Measurements from ENCODE around the gene CTNNA1. TPM values are rescaled to one million over a fixed set of nuclear protein-coding genes. Genes with fewer than 3 reads are reported as not detected.

CTNNA1 gene
- total and polyA plus RNA-seq, 4 donors: 115 to 480 (median 302) TPM

- WGBS, 2 donors: 95 to 99% methylated on average over 2 of the region's 2 CpGs
- TF ChIP-seq CTCF (IDR thresholded peaks at IDR 0.05; ENCODE audit: control extremely low read depth, extremely low read depth): no peak
- Histone ChIP-seq H3K4me3 (no peak overlapping the region), H3K36me3 (ENCODE audit: control insufficient read depth in 4 of 4, insufficient read depth in 4 of 4, low read length in 4 of 4) (no peaks in the 10 kb centered on the region), H3K27ac (ENCODE audit: low read depth in 1 of 2, low read length in 1 of 2) (no peak overlapping the region), H3K27me3 (ENCODE audit: control insufficient read depth in 3 of 3, insufficient read depth in 3 of 3, low read length in 2 of 3) (no peaks in the 10 kb centered on the region), H3K9ac (ENCODE audit: insufficient read depth in 1 of 2, low read length in 2 of 2) (no peak overlapping the region), H3K4me1 (ENCODE audit: control insufficient read depth in 5 of 5, insufficient read depth in 5 of 5, low read length in 5 of 5) (peaks cover 0 to 51% (median 33%) of the 10 kb centered on the region in 5 donors), H3K9me3 (ENCODE audit: control insufficient read depth in 4 of 4, insufficient read depth in 3 of 4, low read length in 3 of 4) (no peaks in the 10 kb centered on the region)
- ATAC-seq (ENCODE audit: insufficient read depth, low FRiP score) (no peak), DNase-seq (no peak)
Measured at GRCh38 chr5:138965626-138966025, 212.4 kb downstream of the CTNNA1 start.

- no peak for TF ChIP-seq CTCF (IDR thresholded peaks at IDR 0.05; ENCODE audit: control extremely low read depth, extremely low read depth)
- ATAC-seq (ENCODE audit: insufficient read depth, low FRiP score): no peak
- no peak for DNase-seq
- no peaks in the 10 kb centered on the region for H3K36me3 ChIP-seq (ENCODE audit: control insufficient read depth in 4 of 4, insufficient read depth in 4 of 4, low read length in 4 of 4)
- H3K9me3 ChIP-seq (ENCODE audit: control insufficient read depth in 4 of 4, insufficient read depth in 3 of 4, low read length in 3 of 4): no peaks in the 10 kb centered on the region
- H3K27me3 ChIP-seq (ENCODE audit: control insufficient read depth in 3 of 3, insufficient read depth in 3 of 3, low read length in 2 of 3): no peaks in the 10 kb centered on the region
- H3K4me1 ChIP-seq (ENCODE audit: control insufficient read depth in 5 of 5, insufficient read depth in 5 of 5, low read length in 5 of 5): peaks cover 0 to 45% (median 30%) of the 10 kb centered on the region in 5 donors
- WGBS, 2 donors: 98 to 99% methylated on average over 10 of the region's 10 CpGs
- no peak overlapping the region for H3K27ac ChIP-seq (ENCODE audit: low read depth in 1 of 2, low read length in 1 of 2)
- no peak overlapping the region for H3K4me3 ChIP-seq
- H3K9ac ChIP-seq (ENCODE audit: insufficient read depth in 1 of 2, low read length in 2 of 2): no peak overlapping the region
Measured at GRCh38 chr5:138966236-138966985, 213.2 kb downstream of the CTNNA1 start.

- H3K4me1 ChIP-seq (ENCODE audit: control insufficient read depth in 5 of 5, insufficient read depth in 5 of 5, low read length in 5 of 5): peaks cover 2 to 30% (median 22%) of the 10 kb centered on the region in 5 donors
- H3K36me3 ChIP-seq (ENCODE audit: control insufficient read depth in 4 of 4, insufficient read depth in 4 of 4, low read length in 4 of 4): no peaks in the 10 kb centered on the region
- H3K9me3 ChIP-seq (ENCODE audit: control insufficient read depth in 4 of 4, insufficient read depth in 3 of 4, low read length in 3 of 4): no peaks in the 10 kb centered on the region
- H3K27ac ChIP-seq (ENCODE audit: low read depth in 1 of 2, low read length in 1 of 2): no peak overlapping the region
- H3K27me3 ChIP-seq (ENCODE audit: control insufficient read depth in 3 of 3, insufficient read depth in 3 of 3, low read length in 2 of 3): no peaks in the 10 kb centered on the region
- no peak overlapping the region for H3K4me3 ChIP-seq
- ATAC-seq (ENCODE audit: insufficient read depth, low FRiP score) (no peak), DNase-seq (peak in 1 of 3 donors; percentile 41)
- WGBS, 2 donors: 77 to 84% methylated on average over 10 of the region's 10 CpGs
- H3K9ac ChIP-seq (ENCODE audit: insufficient read depth in 1 of 2, low read length in 2 of 2): no peak overlapping the region
- TF ChIP-seq CTCF (IDR thresholded peaks at IDR 0.05; ENCODE audit: control extremely low read depth, extremely low read depth): no peak
Measured at GRCh38 chr5:138967791-138968448, 214.7 kb downstream of the CTNNA1 start.

Data from lung (tissue), 12 donors.